Measurements from ENCODE around the gene CAMK2G.
"Not testable (repeated sequence)": the region's sequence is repeated elsewhere in the genome, so short reads cannot be mapped to it uniquely, and the experiment has no call there.

Gene CAMK2G

DNA sequence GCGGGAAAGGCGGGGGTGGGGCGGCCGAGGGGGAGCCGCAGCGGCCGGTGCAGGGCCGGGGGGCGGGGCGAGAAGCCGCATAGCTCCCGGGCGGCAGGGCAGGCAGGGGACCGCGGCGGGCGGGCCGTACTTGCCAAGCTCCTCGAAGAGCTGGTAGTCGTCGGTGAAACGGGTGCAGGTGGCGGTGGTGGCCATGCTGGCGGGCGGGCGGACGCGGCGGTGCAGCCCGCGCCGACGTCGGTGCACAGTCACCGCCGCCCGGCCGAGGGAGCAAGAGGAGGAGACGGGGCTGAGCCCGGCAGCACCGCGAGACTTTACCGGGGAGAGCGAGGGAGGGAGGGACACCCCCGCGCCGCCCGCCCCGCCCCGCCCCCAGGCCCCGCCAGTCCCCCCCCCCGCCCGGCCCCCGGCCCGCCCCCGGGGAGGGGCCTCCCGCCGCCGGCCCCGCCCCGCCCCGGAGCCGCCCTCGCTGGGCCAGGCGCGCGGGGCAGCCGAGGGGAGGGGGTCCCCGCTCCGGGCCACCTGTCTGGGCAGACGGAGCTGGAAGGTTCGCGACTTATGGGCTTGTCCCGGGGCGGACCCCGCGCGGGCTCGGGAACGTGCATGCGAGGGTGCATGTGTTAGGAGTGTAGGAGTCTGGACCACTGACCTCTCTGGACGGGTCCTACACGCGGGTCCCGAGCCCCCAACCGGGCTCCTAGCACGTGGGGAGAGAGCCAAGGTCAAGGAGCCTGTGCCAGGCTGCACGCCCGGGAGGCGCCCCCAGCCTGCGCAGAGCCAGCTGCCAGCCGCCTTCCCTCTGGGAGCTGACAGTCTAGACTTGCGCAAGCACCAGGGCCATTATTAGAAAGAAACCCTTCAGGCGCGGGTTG, at the start of gene CAMK2G:
Gene CAMK2G, minus strand, starts transcription at position 289 of the 872 bp plus-strand sequence. Its CDS starts 94 bp downstream, at position 195.
- peak; percentile 72 for DNase-seq

DNA sequence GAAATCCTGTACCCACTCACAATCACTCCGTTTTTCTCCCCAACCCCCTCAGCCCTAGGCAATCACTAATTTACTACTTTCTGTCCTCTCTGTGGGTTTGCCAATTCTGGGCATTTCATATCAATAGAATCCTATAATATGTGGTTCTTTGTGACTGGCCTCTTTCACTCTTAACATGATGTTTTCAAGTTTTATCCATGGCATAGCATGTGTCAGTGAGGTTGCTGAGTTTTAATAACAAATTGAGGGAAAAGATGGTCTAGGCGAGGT, 48.4 kb upstream of the CAMK2G start:
- no peak for DNase-seq

DNA sequence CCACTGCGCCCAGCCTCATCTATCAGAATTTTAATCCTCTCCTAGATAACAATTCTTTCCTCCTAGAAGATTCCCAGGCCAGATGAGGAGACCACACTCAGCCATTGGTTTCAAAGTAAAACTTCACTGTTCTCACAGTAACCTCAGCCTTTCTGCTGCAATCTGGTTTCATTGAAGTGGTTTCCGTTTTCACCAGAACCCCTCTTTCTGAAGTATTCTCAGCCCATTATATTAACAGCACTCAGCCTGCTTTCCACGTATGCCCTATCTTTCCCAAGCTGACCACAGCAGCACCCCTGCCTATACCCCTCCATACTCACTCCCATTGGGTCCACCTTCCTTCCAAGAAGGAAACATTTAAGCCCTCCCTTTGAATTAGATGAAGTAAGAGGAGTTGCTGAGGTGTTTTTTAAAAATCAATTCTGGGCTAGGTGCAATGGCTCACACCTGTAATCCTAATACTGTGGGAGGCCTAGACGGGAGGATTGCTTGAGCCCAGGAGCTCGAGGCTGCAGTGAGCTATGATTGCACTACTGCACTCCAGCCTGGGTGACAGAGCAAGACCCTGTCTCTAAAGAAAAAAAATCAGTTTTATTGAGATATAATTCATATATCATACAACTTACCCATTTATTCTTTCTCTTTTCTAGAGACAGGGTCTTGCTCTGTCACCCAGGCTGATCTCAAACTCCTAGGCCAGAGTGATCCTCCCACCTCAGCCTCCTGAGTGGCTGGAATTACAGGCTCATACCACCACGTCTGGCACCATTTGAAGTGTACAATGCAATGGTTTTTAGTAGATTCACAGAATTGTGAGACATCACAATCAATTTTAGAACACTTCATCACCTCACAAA, 47.9 kb upstream of the CAMK2G start:
- DNase-seq = no peak

DNA sequence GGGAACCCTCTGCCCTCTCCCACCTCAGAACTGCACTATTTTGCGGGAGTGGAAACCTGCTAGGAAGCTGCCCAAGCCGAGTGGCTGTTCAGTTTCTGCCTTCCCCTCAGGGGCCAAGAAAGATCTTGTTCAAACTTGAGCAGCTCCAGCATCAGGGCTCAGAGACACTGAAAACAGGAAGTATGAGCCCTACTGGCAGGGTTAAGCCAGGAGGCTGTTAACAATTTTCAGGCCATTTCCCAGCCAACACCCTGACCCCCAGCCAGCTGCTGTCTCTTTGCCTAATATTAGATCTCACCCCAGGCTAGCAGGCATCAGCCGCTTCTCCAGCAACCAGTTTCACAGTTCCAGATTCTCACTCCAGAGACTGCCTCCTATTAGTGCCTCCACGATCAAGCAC, 45.7 kb upstream of the CAMK2G start:
- DNase-seq = no peak

- DNase-seq = not testable (repeated sequence)
These were observed 45.1 kb upstream of the CAMK2G start for GRCh38 chr10:73919481-73919880.

- no peak for DNase-seq
These were observed 43.4 kb upstream of the CAMK2G start for GRCh38 chr10:73917566-73918305.

DNA sequence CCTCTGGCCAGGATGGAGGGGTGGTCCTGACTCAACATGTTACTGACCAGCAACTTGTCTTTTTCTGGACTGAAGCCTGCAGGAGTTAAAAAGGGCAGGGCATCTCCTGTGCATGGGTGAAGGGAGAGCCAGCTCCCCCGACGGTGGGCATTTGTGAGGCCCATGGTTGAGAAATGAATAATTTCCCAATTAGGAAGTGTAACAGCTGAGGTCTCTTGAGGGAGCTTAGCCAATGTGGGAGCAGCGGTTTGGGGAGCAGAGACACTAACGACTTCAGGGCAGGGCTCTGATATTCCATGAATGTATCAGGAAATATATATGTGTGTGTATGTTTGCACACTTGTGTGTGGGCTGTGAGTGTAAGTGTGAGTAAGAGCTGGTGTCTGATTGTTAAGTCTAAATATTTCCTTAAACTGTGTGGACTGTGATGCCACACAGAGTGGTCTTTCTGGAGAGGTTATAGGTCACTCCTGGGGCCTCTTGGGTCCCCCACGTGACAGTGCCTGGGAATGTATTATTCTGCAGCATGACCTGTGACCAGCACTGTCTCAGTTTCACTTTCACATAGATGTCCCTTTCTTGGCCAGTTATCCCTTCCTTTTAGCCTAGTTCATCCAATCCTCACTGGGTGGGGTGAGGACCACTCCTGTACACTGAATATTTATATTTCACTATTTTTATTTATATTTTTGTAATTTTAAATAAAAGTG, 42.6 kb upstream of the CAMK2G start:
- no peak for DNase-seq

- no peak for DNase-seq
These were observed 41.0 kb upstream of the CAMK2G start for GRCh38 chr10:73915206-73915851.

DNA sequence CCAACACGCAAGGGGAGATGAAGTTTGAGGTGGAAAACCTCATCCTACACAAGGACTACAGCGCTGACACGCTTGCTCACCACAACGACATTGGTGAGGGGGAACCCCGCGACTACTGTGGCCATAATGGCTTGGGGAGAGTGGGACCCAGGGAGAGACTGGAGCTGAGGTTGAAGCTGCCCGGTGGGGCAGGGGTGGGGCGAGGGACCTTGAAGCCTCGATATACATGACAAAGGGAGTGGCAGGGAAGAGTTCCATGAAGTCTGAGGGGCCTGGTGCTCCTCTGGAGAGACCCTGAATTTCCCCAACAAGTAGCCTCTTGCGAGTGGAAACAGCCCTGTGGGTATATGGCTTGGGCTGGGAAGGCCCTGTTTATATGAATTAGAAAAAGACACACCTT, 39.7 kb upstream of the CAMK2G start:
- DNase-seq = no peak

- no peak for DNase-seq
These were observed 37.2 kb upstream of the CAMK2G start for GRCh38 chr10:73911553-73912004.

GRCh38 chr10:73910764-73911552, 36.6 kb upstream of the CAMK2G start, which contains the start of gene PLAU:
Gene PLAU (plus strand): TSS chr10:73911132. CDS start chr10:73911556, 424 bp downstream.
- DNase-seq = no peak

GRCh38 chr10:73910401-73910763, 36.0 kb upstream of the CAMK2G start:
- DNase-seq = no peak

GRCh38 chr10:73909540-73910115, 35.3 kb upstream of the CAMK2G start:
- DNase-seq = no peak

GRCh38 chr10:73908853-73909539, 34.6 kb upstream of the CAMK2G start:
- DNase-seq = no peak

GRCh38 chr10:73907841-73908517, 33.6 kb upstream of the CAMK2G start:
- DNase-seq = no peak

GRCh38 chr10:73906524-73907447, 32.4 kb upstream of the CAMK2G start:
- DNase-seq = no peak

GRCh38 chr10:73905256-73906020, 31.1 kb upstream of the CAMK2G start:
- no peak for DNase-seq

- DNase-seq = no peak
These were observed 28.0 kb upstream of the CAMK2G start for GRCh38 chr10:73902351-73902750.
